Neutrophil (primary cell): ENCODE results near the gene POLRMT.

Source experiments
- H3K27ac ChIP-seq: fragments of 200-600 bp; sonication (generic); 2 replicates; pipeline ENCODE4 v1.5.1; 2016; ENCODE audit warnings: mild to moderate bottlenecking, moderate library complexity
- H3K27me3 ChIP-seq: fragments of 200-600 bp; sonication (generic); 2 replicates; pipeline ENCODE4 v1.6.0; 2016; ENCODE audit warnings: mild to moderate bottlenecking
- H3K36me3 ChIP-seq: fragments of 200-600 bp; sonication (generic); 2 replicates; pipeline ENCODE4 v1.5.1; 2017
- H3K4me1 ChIP-seq, 2 experiments: fragments of 200-600 bp in 1 of 2; sonication (generic) in 1 of 2; 1 replicate in 1 of 2; 2 replicates in 1 of 2; pipeline versions ENCODE4 v1.5.1 to v1.6.1; 2013 to 2016; ENCODE audit warnings: low read depth in 1 of 2, low read length in 1 of 2, mild to moderate bottlenecking in 1 of 2, moderate library complexity in 1 of 2; ENCODE audit not compliant: control insufficient read depth in 1 of 2, insufficient read depth in 1 of 2
- H3K4me3 ChIP-seq, 2 experiments: fragments of 200-600 bp in 1 of 2; sonication (generic) in 1 of 2; 1 replicate in 1 of 2; 2 replicates in 1 of 2; pipeline ENCODE4 v1.5.1; 2013 to 2016; ENCODE audit warnings: low read depth in 1 of 2, low read length in 1 of 2, mild to moderate bottlenecking in 1 of 2, moderate library complexity in 1 of 2
- H3K9me3 ChIP-seq: fragments of 200-600 bp; sonication (generic); 2 replicates; pipeline ENCODE4 v1.5.1; 2016
- CTCF ChIP-seq: fragments of 200-600 bp; sonication (generic); IDR thresholded peaks from 2 replicates; pipeline ENCODE4 v1.5.1; 2016; ENCODE audit warnings: antibody characterized with exemption

The POLRMT gene

GRCh38 chr19:653425-653824 lies 20.1 kb upstream of the POLRMT start:
- Histone ChIP-seq H3K27me3 (no peaks in the 10 kb centered on the region), H3K27ac (no peak overlapping the region), H3K4me3 (no peak overlapping the region), H3K36me3 (peaks cover 70% of the 10 kb centered on the region), H3K4me1 (no peaks in the 10 kb centered on the region), H3K9me3 (no peaks in the 10 kb centered on the region)
- no peak for TF ChIP-seq CTCF

DNA sequence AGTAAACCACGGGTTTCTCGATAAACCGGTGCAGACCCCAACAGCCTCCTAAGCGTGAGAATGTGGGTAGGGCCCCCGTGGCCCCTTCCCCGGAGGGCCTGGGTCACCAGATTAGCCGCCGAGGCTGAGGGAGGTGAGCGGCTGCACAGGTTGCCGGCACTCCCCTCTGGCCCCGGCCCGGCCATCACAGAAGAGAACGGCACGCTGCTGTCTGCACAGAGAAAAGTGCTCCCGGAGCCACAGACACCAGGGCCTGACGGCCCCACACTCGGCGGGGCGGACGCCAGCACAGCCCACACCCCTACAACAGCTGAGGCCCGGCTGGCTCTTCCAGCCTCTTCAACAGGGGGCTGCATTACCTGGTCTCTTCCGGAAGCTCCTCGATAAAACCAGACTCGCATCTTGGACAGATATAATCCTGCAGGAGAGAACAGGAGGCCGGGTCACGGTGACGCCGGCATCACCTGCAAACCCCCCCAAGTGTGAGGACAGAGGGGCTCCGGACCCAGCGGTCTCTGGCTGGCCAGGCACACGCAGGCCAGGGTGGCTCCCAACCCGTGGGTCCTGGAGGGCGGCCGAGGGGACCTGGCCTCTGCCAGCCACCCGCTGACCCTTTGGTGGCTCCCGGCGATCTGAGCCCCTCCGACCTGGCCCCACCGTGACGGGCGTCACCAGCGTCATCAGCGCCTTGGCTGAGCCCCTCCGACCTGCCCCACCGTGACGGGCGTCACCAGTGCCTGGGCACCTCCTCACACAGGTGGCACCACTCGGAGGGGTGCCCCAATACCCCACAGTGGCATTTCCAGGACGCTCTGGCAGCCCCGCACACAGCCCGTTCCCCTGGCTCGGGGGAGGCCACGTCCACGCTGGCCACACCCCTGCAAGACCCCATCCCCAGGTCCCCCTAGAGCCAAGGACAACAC lies 19.4 kb upstream of the POLRMT start:
- no peak for TF ChIP-seq CTCF
- Histone ChIP-seq H3K4me1 (no peaks in the 10 kb centered on the region), H3K27me3 (no peaks in the 10 kb centered on the region), H3K9me3 (no peaks in the 10 kb centered on the region), H3K36me3 (peaks cover 73% of the 10 kb centered on the region), H3K4me3 (no peak overlapping the region), H3K27ac (no peak overlapping the region)

- Histone ChIP-seq H3K9me3 (no peaks in the 10 kb centered on the region), H3K4me1 (no peaks in the 10 kb centered on the region), H3K36me3 (peaks cover 74% of the 10 kb centered on the region)
Measured at GRCh38 chr19:651991-652390, 18.7 kb upstream of the POLRMT start.

DNA sequence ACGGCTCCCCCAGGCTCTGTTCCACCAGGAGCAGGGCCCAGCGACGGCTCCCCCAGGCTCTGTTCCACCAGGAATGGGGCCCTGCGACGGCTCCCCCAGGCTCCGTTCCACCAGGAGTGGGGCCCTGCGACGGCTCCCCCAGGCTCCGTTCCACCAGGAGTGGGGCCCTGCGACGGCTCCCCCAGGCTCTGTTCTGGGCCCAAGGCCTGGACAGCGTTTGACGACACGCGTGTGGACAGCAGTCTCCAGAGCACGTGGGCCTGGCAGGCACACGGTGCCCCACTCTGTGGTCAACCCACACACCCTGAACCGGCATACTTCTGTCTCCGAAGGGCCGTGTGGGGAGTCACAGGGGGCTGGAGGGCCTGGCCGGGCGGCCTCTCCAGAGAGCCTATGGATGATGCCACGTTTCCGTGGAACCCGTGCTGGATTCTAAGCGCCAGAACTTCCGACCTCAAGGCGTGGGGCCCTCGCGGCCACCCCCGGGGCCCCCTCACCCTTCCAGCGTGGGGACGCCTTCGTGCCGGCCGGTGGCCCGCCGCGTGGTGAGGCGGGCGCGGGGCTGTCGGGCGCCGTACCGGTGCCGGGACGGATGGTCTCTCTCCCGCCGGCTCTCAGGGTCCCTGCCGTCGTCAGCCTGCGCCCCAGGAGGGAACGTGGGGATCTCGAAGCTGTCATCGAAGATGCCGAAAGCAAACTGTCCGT lies 17.9 kb upstream of the POLRMT start:
- no peaks in the 10 kb centered on the region for H3K27me3 ChIP-seq

More at GRCh38 chr19:651991-652390, 18.7 kb upstream of the POLRMT start:
- TF ChIP-seq CTCF = no peak
- Histone ChIP-seq H3K4me3 (no peak overlapping the region), H3K27ac (no peak overlapping the region), H3K27me3 (no peaks in the 10 kb centered on the region)

GRCh38 chr19:650121-650520 lies 16.8 kb upstream of the POLRMT start:
- Histone ChIP-seq H3K9me3 (no peaks in the 10 kb centered on the region), H3K4me3 (no peak overlapping the region), H3K27ac (no peak overlapping the region), H3K4me1 (no peaks in the 10 kb centered on the region), H3K27me3 (no peaks in the 10 kb centered on the region), H3K36me3 (peaks cover 88% of the 10 kb centered on the region)
- TF ChIP-seq CTCF = no peak

More for the DNA sequence above, 17.9 kb upstream of the POLRMT start:
- Histone ChIP-seq H3K36me3 (peaks cover 82% of the 10 kb centered on the region), H3K4me1 (no peaks in the 10 kb centered on the region), H3K9me3 (no peaks in the 10 kb centered on the region), H3K27ac (no peak overlapping the region), H3K4me3 (no peak overlapping the region)
- TF ChIP-seq CTCF = no peak
